ENCODE data around the gene C1orf167.

GRCh38 chr1:11790101-11790879 is 28.3 kb downstream of the C1orf167 start:
- TF ChIP-seq CTCF (IDR thresholded peaks at IDR 0.05; ENCODE audit: low read length) (no peak), EZH2 (IDR thresholded peaks at IDR 0.05; ENCODE audit: borderline replicate concordance, low read length) (no peak)
